MCF 10A (cell line): ENCODE data around the gene SFTPD. TPM values are rescaled to one million over a fixed set of nuclear protein-coding genes. Genes with fewer than 3 reads are reported as not detected.

Experiments
- total RNA-seq: library from RNA; stranded (reverse); gene quantifications from 2 replicates; pipeline ENCODE4 v1.2.3, GENCODE V29; 2022

Gene SFTPD
- total RNA-seq, 1 experiment from 2014 or later = 0.23 TPM

Other genes with a start within 250 kb of the SFTPD start
- gene NUTM2B, start 245.9 kb downstream of the SFTPD start, total RNA-seq = 0.49 and 0.88 TPM in 2 replicates
- 0.12 and 0.37 TPM in 2 replicates for gene NUTM2E, start 122.4 kb downstream of the SFTPD start, total RNA-seq
- 24.7 and 31.6 TPM in 2 replicates for gene TMEM254, start 129.6 kb upstream of the SFTPD start, total RNA-seq
- 0.93 and 1.0 TPM in 2 replicates for gene PLAC9, start 183.6 kb upstream of the SFTPD start, total RNA-seq